GM19372 (cell line): ENCODE measurements around the gene NAV2.
A peak's percentile ranks its signal among the peaks of the same experiment; 100 is the strongest.

Source experiments
- ATAC-seq: cut with Tn5 transposase; IDR thresholded peaks from one replicate; pipeline ENCODE4 v1.9.1; 2021; ENCODE audit warnings: mild to moderate bottlenecking, low read depth, moderate library complexity; ENCODE audit not compliant: unreplicated experiment

The NAV2 gene

GRCh38 chr11:19712281-19713195, at the start of gene NAV2:
Gene NAV2, plus strand, starts transcription at chr11:19712837. Its CDS starts 859 bp downstream, at chr11:19713696.
- peak; percentile 99 for ATAC-seq

GRCh38 chr11:19663206-19663605, 49.4 kb upstream of the NAV2 start:
- no peak for ATAC-seq

- no peak for ATAC-seq
Observed at GRCh38 chr11:19664886-19665548, 47.6 kb upstream of the NAV2 start.

DNA sequence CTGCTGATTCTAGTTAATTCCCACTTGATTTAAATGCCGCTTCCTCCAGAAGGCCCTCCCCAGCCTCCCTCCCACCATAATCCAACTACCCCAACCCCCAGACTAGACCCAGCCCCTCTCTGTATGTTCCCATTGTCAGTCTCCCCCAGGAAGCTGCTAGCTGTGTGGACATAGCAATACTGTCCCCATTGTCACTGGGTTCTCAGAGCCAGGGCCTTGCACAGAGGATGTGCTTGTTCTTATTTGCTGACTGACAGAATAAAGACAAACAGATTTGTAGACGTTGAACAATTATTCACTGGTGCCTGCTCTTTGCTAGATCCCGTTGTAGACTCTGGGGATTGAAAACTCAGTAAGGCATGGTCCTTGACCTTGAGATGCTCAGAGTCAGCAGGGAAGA, 45.7 kb upstream of the NAV2 start:
- ATAC-seq, result no peak

GRCh38 chr11:19669511-19669910, 43.1 kb upstream of the NAV2 start:
- no peak for ATAC-seq

DNA sequence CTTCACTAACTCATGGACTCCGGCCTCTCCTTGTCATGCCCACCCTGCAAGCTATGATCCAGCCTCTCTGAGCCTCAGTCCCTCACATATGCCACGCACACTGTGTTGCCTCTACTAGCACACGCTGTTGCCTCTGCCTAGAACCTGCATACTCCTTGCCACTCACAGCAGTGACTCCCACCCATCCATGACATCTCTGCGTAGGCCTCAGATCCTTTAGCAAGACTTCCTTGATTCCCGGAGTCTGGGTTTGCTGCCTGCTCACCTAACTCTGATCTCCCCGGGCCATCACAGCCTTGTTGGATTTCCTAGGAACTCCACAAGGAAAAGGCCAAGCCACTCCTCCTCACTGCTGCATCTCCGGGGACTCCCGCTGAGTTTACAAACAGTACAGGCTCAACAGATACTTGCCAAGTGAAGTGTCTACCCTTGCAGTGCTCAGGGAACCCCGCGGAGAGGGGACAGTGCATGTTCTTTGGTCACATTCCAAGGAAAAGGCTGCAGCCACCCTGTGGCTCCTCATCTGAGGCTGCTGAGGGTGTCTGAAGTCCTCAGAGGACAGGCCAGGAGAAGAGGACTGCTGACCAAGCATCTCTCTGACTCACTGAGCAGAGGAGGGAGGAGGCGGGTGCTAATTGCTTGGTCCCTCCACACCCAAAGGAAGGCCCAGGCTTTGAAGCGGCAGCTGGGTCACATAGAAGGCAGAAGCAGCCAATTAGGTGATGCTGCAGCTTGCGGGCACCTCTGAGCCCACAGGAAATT, 42.4 kb upstream of the NAV2 start:
- no peak for ATAC-seq

DNA sequence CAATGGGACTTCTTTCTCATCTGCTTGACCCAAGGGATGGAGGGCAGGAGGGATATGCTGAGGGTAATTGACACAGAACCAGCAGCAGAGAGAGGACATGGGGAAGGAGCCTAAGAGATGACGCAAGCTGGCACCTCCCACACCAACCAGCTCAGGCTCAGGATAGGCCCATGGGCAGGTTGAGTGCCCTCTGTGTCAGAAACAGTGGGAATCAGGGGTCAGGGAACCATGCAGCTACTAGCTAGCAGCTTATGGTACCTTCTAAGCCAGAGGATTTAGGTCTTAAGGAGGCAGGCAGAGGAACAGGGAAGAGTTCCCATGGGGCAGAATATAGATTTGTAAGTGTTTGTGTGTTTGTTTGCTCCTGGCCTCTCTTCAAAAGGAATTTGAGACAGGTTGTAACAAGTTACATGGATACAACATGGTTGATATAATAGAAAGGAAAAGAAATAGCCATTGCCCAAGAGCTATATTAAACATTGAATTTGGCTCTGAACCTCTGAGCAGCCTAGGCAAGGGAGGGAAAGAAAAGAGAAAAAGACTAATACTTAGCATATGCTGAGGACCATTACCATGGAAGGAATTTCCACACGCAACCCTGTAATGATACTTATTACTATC, 39.9 kb upstream of the NAV2 start:
- no peak for ATAC-seq

- no peak for ATAC-seq
Observed at GRCh38 chr11:19673924-19674729, 38.5 kb upstream of the NAV2 start.

DNA sequence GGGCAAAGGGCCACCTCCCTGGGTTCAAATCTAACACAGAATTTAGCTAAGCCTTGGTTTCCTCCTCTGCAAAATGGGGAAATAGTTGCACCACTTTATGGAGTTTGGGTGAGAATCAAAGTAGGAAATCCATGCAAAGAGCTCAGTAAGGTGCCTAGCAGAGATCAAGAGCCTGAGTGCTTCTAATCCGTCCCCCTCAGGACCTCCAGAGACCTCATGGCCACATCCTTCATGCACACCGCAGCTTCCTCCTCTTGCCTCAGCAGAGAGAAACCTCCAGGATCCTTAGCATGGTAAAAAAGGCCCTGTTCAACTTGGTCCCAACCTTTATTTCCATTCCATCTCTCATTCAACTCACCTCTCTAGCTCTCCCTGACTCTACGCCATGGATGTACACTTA, 37.8 kb upstream of the NAV2 start:
- ATAC-seq, result no peak

DNA sequence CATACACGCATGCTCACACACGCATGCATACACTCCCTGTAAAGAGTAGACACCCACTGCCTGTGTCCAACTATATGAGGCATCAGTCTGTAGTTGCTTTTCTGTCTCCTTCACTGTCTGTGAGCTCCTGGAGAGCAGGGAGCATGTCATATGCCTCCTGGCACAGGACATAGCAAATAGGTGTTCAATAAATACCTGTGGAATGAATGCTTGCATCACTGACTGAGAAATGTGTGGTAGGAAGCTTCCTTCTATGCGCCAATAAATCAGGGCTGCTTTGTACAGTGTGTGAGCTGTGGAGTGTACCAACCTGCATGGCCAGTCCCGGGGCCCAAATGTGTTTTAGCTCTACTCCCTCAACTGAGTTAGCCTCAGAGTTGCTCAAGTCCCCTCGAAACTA, 37.2 kb upstream of the NAV2 start:
- ATAC-seq, result no peak

GRCh38 chr11:19676475-19677380, 35.9 kb upstream of the NAV2 start:
- no peak for ATAC-seq

GRCh38 chr11:19677381-19678080, 35.1 kb upstream of the NAV2 start:
- no peak for ATAC-seq

DNA sequence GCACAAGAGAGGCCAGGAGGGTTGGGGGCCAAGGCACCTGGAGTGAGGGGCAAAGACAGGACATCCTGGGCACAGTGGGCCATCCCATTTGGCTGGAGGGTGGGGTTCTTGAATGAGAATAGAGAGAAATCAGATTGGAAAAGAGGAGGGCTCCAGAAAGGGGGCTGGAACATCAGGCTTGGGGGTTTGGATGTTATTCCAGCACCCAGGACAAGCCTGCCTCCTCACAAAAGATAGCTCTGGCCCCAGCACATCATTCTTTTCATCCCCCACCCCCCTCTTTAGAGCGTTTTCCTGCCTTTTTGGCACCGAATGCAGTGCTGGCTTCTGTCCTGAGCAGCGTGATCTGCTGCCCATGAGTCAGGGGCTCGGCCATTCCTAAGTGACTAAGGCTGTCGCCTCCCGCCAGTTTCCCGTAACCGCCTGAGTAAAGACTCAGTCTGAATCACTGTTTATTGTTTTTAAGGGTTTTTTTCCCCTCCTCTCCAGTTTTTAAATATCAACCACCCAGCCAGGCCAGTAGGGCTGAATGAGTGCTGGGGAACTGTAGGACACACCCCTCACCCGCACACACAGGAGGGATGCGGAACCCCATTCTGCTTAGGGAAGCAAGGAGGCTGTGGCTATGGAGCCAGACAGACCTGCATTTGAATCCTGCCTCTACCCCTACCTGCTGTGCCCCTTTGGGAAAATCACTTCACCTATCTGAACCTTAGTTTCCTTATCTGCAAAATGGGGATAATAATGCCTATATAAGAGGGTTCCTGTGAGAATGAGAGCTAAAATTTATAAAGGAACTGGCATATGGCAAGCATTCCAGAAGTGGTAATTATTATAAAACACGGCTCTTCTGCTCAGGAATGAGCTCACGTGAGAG, 32.4 kb upstream of the NAV2 start:
- no peak for ATAC-seq

DNA sequence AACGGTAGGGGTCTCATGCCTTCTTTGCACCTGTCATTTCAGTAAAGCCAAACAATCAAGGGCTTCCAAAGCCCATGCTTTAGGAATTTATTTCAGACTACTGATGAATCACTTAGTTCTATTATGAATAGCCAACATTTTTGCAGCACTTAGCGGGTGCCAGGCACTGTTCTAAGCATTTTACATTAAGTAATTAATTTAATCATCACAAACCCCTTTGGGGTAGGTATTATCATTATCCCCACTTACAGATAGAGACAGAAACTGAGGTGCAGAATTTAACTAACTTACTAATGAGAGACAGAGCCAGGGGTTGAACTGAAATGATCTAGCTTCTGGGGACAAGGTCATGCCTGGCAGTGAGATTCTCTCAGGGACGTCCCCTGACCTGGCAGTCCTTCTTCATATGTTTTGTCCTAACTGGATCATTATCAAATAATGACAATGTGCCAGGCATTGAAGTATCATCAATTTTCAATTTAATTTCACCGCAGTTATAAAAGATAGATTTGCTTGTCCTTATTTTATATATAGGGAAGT, 31.7 kb upstream of the NAV2 start:
- ATAC-seq, result no peak

- ATAC-seq, result no peak
Observed at GRCh38 chr11:19683141-19683805, 29.4 kb upstream of the NAV2 start.

GRCh38 chr11:19683862-19684491, 28.7 kb upstream of the NAV2 start:
- no peak for ATAC-seq
